Measurements from ENCODE around the gene TCTA.

DNA sequence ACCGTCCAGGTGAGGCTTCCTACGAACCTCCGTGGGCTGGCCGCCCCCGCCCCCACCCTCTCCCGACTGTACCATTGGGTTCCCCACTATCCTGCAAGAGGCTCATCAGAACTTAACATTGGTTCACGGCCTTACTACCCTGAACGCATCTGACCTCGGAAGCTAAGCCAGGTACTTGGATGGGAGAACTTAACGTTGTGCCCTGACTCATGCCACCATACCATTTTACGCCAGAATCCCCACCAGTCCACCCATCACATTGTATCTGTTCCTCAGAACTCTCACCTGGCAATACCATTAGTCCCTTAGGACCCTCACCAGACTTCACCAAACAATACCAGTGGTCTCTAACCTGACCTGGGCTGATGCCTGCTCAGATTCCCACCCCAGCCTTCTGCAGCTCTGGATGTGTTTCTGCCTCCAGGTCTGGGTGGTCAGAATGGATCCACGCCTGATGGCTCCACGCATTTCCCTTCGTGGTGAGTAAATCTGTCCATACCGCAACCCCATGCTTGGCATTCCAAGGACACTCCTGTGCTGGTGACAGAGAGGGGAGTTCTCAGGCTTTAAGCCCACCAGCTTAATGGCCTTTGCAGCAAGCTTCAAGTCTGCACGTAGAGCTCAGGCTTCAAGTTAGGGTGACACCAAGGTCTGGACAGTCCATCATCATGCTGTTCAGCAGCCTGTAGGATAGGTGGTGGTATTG lies 562 bp downstream of the TCTA start:
- TF ChIP-seq, protein P1, sequence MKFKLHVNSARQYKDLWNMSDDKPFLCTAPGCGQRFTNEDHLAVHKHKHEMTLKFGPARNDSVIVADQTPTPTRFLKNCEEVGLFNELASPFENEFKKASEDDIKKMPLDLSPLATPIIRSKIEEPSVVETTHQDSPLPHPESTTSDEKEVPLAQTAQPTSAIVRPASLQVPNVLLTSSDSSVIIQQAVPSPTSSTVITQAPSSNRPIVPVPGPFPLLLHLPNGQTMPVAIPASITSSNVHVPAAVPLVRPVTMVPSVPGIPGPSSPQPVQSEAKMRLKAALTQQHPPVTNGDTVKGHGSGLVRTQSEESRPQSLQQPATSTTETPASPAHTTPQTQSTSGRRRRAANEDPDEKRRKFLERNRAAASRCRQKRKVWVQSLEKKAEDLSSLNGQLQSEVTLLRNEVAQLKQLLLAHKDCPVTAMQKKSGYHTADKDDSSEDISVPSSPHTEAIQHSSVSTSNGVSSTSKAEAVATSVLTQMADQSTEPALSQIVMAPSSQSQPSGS (tag by site-specific recombination; IDR thresholded peaks at IDR 0.05; ENCODE audit: low read depth), result no peak
- TF ChIP-seq, protein P2, sequence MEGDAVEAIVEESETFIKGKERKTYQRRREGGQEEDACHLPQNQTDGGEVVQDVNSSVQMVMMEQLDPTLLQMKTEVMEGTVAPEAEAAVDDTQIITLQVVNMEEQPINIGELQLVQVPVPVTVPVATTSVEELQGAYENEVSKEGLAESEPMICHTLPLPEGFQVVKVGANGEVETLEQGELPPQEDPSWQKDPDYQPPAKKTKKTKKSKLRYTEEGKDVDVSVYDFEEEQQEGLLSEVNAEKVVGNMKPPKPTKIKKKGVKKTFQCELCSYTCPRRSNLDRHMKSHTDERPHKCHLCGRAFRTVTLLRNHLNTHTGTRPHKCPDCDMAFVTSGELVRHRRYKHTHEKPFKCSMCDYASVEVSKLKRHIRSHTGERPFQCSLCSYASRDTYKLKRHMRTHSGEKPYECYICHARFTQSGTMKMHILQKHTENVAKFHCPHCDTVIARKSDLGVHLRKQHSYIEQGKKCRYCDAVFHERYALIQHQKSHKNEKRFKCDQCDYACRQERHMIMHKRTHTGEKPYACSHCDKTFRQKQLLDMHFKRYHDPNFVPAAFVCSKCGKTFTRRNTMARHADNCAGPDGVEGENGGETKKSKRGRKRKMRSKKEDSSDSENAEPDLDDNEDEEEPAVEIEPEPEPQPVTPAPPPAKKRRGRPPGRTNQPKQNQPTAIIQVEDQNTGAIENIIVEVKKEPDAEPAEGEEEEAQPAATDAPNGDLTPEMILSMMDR (tag by site-specific recombination; IDR thresholded peaks at IDR 0.05), result no peak
- no peak for TF ChIP-seq ZNF133 (tag by site-specific recombination; IDR thresholded peaks at IDR 0.05)
- TF ChIP-seq ZIC2 (tag by site-specific recombination; IDR thresholded peaks at IDR 0.05), result no peak
- TF ChIP-seq, protein P3, sequence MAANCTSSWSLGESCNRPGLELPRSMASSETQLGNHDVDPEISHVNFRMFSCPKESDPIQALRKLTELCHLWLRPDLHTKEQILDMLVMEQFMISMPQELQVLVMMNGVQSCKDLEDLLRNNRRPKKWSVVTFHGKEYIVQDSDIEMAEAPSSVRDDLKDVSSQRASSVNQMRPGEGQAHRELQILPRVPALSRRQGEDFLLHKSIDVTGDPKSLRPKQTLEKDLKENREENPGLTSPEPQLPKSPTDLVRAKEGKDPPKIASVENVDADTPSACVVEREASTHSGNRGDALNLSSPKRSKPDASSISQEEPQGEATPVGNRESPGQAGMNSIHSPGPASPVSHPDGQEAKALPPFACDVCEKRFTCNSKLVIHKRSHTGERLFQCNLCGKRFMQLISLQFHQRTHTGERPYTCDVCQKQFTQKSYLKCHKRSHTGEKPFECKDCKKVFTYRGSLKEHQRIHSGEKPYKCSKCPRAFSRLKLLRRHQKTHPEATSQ (tag by site-specific recombination; IDR thresholded peaks at IDR 0.05), result no peak
- TF ChIP-seq, protein P4, sequence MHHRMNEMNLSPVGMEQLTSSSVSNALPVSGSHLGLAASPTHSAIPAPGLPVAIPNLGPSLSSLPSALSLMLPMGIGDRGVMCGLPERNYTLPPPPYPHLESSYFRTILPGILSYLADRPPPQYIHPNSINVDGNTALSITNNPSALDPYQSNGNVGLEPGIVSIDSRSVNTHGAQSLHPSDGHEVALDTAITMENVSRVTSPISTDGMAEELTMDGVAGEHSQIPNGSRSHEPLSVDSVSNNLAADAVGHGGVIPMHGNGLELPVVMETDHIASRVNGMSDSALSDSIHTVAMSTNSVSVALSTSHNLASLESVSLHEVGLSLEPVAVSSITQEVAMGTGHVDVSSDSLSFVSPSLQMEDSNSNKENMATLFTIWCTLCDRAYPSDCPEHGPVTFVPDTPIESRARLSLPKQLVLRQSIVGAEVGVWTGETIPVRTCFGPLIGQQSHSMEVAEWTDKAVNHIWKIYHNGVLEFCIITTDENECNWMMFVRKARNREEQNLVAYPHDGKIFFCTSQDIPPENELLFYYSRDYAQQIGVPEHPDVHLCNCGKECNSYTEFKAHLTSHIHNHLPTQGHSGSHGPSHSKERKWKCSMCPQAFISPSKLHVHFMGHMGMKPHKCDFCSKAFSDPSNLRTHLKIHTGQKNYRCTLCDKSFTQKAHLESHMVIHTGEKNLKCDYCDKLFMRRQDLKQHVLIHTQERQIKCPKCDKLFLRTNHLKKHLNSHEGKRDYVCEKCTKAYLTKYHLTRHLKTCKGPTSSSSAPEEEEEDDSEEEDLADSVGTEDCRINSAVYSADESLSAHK (tag by site-specific recombination; IDR thresholded peaks at IDR 0.05), result no peak
- TF ChIP-seq, protein P5, sequence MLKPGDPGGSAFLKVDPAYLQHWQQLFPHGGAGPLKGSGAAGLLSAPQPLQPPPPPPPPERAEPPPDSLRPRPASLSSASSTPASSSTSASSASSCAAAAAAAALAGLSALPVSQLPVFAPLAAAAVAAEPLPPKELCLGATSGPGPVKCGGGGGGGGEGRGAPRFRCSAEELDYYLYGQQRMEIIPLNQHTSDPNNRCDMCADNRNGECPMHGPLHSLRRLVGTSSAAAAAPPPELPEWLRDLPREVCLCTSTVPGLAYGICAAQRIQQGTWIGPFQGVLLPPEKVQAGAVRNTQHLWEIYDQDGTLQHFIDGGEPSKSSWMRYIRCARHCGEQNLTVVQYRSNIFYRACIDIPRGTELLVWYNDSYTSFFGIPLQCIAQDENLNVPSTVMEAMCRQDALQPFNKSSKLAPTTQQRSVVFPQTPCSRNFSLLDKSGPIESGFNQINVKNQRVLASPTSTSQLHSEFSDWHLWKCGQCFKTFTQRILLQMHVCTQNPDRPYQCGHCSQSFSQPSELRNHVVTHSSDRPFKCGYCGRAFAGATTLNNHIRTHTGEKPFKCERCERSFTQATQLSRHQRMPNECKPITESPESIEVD (tag by site-specific recombination; IDR thresholded peaks at IDR 0.05), result no peak
- TF ChIP-seq, protein P6, sequence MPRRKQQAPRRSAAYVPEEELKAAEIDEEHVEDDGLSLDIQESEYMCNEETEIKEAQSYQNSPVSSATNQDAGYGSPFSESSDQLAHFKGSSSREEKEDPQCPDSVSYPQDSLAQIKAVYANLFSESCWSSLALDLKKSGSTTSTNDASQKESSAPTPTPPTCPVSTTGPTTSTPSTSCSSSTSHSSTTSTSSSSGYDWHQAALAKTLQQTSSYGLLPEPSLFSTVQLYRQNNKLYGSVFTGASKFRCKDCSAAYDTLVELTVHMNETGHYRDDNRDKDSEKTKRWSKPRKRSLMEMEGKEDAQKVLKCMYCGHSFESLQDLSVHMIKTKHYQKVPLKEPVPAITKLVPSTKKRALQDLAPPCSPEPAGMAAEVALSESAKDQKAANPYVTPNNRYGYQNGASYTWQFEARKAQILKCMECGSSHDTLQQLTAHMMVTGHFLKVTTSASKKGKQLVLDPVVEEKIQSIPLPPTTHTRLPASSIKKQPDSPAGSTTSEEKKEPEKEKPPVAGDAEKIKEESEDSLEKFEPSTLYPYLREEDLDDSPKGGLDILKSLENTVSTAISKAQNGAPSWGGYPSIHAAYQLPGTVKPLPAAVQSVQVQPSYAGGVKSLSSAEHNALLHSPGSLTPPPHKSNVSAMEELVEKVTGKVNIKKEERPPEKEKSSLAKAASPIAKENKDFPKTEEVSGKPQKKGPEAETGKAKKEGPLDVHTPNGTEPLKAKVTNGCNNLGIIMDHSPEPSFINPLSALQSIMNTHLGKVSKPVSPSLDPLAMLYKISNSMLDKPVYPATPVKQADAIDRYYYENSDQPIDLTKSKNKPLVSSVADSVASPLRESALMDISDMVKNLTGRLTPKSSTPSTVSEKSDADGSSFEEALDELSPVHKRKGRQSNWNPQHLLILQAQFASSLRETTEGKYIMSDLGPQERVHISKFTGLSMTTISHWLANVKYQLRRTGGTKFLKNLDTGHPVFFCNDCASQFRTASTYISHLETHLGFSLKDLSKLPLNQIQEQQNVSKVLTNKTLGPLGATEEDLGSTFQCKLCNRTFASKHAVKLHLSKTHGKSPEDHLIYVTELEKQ (tag by site-specific recombination; IDR thresholded peaks at IDR 0.05; ENCODE audit: borderline replicate concordance), result no peak

Measured in HEK293 (cell line).